Smooth muscle cell (in vitro differentiated cells): ENCODE measurements around the gene WDFY2. TPM values are rescaled to one million over a fixed set of nuclear protein-coding genes. Genes with fewer than 3 reads are reported as not detected.
A peak's percentile ranks its signal among the peaks of the same experiment; 100 is the strongest.

Experiments used
- DNase-seq: peaks from one replicate; lab custom pipeline; 2025; ENCODE audit not compliant: unreplicated experiment; lab: John Stamatoyannopoulos, UW
- H2AFZ ChIP-seq: fragments of 200-600 bp; sonication (generic); 2 replicates; pipeline ENCODE4 v1.6.0; 2016; ENCODE audit warnings: antibody characterized with exemption, low read depth, mild to moderate bottlenecking
- H3F3A ChIP-seq: fragments of 200-600 bp; sonication (generic); 2 replicates; pipeline ENCODE4 v1.6.0; 2017; ENCODE audit warnings: antibody characterized with exemption, low read depth
- H3K27ac ChIP-seq: fragments of 200-600 bp; sonication (generic); 2 replicates; pipeline ENCODE4 v1.5.1; 2016; ENCODE audit warnings: low read depth, mild to moderate bottlenecking
- H3K27me3 ChIP-seq: fragments of 200-600 bp; sonication (generic); 2 replicates; pipeline ENCODE4 v1.6.1; 2016; ENCODE audit warnings: low read depth, mild to moderate bottlenecking
- H3K36me3 ChIP-seq: fragments of 200-600 bp; sonication (generic); 2 replicates; pipeline ENCODE4 v1.5.1; 2016; ENCODE audit warnings: low read depth
- H3K4me1 ChIP-seq: fragments of 200-600 bp; sonication (generic); 2 replicates; pipeline ENCODE4 v1.5.1; 2016; ENCODE audit warnings: low read depth
- H3K4me2 ChIP-seq: fragments of 200-600 bp; sonication (generic); 2 replicates; pipeline ENCODE4 v1.6.0; 2016; ENCODE audit warnings: mild to moderate bottlenecking
- H3K4me3 ChIP-seq: fragments of 200-600 bp; sonication (generic); 2 replicates; pipeline ENCODE4 v1.5.1; 2016; ENCODE audit warnings: mild to moderate bottlenecking
- H3K79me2 ChIP-seq: fragments of 200-600 bp; sonication (generic); 2 replicates; pipeline ENCODE4 v1.6.0; 2016; ENCODE audit warnings: low read depth, mild to moderate bottlenecking
- H3K9ac ChIP-seq: fragments of 200-600 bp; sonication (generic); 2 replicates; pipeline ENCODE4 v1.6.0; 2016; ENCODE audit warnings: low read depth
- H3K9me3 ChIP-seq: fragments of 200-600 bp; sonication (generic); replicated peaks from 2 replicates; pipeline ENCODE4 v1.5.1; 2016; ENCODE audit warnings: low read depth
- H4K20me1 ChIP-seq: fragments of 200-600 bp; sonication (generic); 2 replicates; pipeline ENCODE4 v1.6.0; 2016; ENCODE audit warnings: low read depth
- CTCF ChIP-seq: fragments of 200-600 bp; sonication (generic); IDR thresholded peaks from 2 replicates; pipeline ENCODE4 v1.5.1; 2017; ENCODE audit warnings: borderline replicate concordance, mild to moderate bottlenecking, antibody characterized with exemption; ENCODE audit not compliant: insufficient read depth, poor library complexity, severe bottlenecking
- WGBS: methylation state at CpG from one replicate; pipeline ENCODE4 v1.1.7; 2016; ENCODE audit warnings: low lambda C conversion rate; 5-methylcytosine and 5-hydroxymethylcytosine counted together
- polyA plus RNA-seq: library from polyadenylated mRNA; unstranded; fragments of >200 nt; fragmentation: Nextera tagmentation; extraction: Ambion mirVana; gene quantifications from 2 replicates; pipeline ENCODE4 v1.2.1, GENCODE V29; 2016
- total RNA-seq: library from RNA; depleted of rRNA; stranded (reverse); fragments of >200 nt; gene quantifications from 2 replicates; pipeline ENCODE4 v1.2.3, GENCODE V29; 2014

The WDFY2 gene
- total and polyA plus RNA-seq, 2 experiments from 2014 or later = 6.6 to 13.7 TPM

DNA sequence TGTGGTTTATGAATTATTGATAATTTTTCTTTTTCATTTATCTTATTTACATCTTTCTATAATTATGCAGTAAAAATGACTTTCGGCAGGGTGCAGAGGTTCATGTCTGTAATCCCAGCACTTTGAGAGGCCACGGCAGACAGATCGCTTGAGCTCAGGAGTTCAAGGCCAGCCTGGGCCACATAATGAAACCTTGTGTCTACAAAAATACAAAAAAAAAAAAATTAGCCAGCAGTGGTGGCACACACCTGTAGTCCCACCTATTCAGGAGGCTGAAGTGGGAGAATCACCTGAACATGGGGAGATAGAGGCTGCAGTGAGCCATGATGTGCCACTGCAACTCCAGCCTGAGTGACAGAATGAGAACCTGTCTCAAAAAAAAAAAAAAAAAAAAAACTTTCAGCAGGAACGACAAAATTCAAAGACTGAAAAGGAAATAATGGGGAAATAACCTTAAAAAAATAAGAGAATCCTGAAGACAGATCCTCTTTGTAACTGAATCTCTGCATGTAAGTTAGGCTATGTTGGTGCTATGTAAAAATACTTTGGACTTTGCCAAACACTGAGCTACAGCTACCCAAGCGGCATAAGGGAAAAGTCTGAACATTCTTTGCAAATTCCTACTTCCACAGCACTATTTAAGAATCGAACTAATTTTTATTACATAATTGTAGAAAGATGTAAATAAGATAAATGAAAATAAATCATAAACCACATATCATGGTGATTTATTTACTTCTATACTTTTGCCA, 36.7 kb upstream of the WDFY2 start:
- no peak overlapping the region for H3K4me2 ChIP-seq
- H3K36me3 ChIP-seq = no peaks in the 10 kb centered on the region
- H3K9me3 ChIP-seq = no peaks in the 10 kb centered on the region
- no peaks in the 10 kb centered on the region for H3K79me2 ChIP-seq
- H2AFZ ChIP-seq = no peak overlapping the region
- no peaks in the 10 kb centered on the region for H4K20me1 ChIP-seq
- H3K4me1 ChIP-seq = peaks cover 2% of the 10 kb centered on the region
- WGBS = 95% methylated on average over 6 of the region's 6 CpGs
- no peak for TF ChIP-seq CTCF
- H3K9ac ChIP-seq = no peak overlapping the region
- no peaks in the 10 kb centered on the region for H3K27me3 ChIP-seq
- DNase-seq = no peak
- no peak overlapping the region for H3K27ac ChIP-seq
- H3F3A ChIP-seq = no peaks in the 10 kb centered on the region
- no peak overlapping the region for H3K4me3 ChIP-seq

GRCh38 chr13:51549050-51549449, 35.2 kb upstream of the WDFY2 start:
- DNase-seq = no peak
- no peak overlapping the region for H3K4me2 ChIP-seq
- no peak for TF ChIP-seq CTCF
- 63% methylated on average over 3 of the region's 3 CpGs for WGBS
- H3F3A ChIP-seq = no peaks in the 10 kb centered on the region
- no peak overlapping the region for H3K27ac ChIP-seq
- H3K36me3 ChIP-seq = no peaks in the 10 kb centered on the region
- H3K79me2 ChIP-seq = no peaks in the 10 kb centered on the region
- H3K9ac ChIP-seq = no peak overlapping the region
- H3K27me3 ChIP-seq = no peaks in the 10 kb centered on the region
- H2AFZ ChIP-seq = no peak overlapping the region
- H3K4me3 ChIP-seq = no peak overlapping the region
- no peaks in the 10 kb centered on the region for H3K9me3 ChIP-seq
- H3K4me1 ChIP-seq = no peaks in the 10 kb centered on the region
- no peaks in the 10 kb centered on the region for H4K20me1 ChIP-seq

GRCh38 chr13:51549593-51549992, 34.7 kb upstream of the WDFY2 start:
- H3K4me2 ChIP-seq = no peak overlapping the region

More at GRCh38 chr13:51549593-51549992, 34.7 kb upstream of the WDFY2 start:
- H3K27me3 ChIP-seq = no peaks in the 10 kb centered on the region
- H3K4me1 ChIP-seq = no peaks in the 10 kb centered on the region
- WGBS = 92% methylated on average over 2 of the region's 2 CpGs
- H3K9ac ChIP-seq = no peak overlapping the region
- H2AFZ ChIP-seq = peak overlapping the region; percentile 19
- no peak overlapping the region for H3K27ac ChIP-seq
- H4K20me1 ChIP-seq = no peaks in the 10 kb centered on the region
- H3K36me3 ChIP-seq = no peaks in the 10 kb centered on the region
- H3K4me3 ChIP-seq = no peak overlapping the region
- no peaks in the 10 kb centered on the region for H3F3A ChIP-seq
- TF ChIP-seq CTCF = no peak
- no peaks in the 10 kb centered on the region for H3K9me3 ChIP-seq
- DNase-seq = no peak
- no peaks in the 10 kb centered on the region for H3K79me2 ChIP-seq
